ENCODE data around the gene PLCB2. TPM values are rescaled to one million over a fixed set of nuclear protein-coding genes. Genes with fewer than 3 reads are reported as not detected.

Gene PLCB2
- total RNA-seq, 2 experiments from 2014 or later = 104 to 120 TPM

DNA sequence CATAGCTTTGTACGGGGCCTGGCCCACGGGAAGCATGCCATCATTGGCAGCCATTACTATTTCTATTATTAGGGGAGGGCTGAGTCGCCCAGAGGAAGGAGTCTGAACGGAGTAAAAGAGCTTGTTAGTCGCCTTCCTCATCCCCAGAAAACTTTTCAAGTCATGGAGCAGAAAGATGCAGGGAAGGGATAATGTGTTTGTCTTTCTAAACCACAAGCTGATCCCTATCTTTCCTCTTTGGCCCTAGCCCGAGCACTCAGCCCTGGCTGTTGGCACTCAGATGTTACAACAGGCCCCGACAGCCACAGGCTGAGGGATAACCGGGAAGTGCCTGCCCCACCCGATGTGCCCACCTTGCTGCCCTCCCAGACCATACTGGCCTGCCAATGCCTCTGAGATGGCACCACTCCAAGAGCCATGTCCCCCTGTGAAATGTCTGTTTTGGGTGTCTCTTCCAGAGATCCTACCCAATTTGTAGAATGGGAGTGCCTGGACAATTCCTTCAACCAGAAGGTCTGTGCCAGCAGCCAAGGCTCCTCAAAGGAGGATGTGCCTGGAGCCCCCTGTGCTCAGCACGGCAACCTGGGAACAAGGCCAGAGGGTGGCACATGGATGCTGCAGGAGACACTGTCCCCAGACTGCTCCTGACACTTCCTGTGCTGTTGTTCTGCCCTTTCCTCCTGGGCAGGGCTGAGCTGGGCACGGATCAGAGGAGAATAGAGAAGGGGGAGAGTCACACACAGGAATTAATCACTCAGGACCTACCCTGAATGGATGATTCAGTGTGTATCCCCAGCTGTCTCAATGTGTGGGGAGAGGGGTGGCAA is 58.0 kb downstream of the PLCB2 start:
- Mint-ChIP-seq H3K4me3 (no peak overlapping the region), H3K4me1 (peaks cover 9% of the 10 kb centered on the region), H3K27ac (no peak overlapping the region), H3K27me3 (peaks cover 38% of the 10 kb centered on the region), H3K9me3 (ENCODE audit: low read depth) (no peaks in the 10 kb centered on the region), H3K36me3 (no peaks in the 10 kb centered on the region)
- ATAC-seq = no peak
- DNase-seq = no peak
- CTCF ChIA-PET = interaction anchor here (0.7 to 1.9 kb wide), 5 partner anchors 11 to 362 kb away, joined by 3 to 9 read pairs (median 4); partner anchors contain the start of gene PAK6

DNA sequence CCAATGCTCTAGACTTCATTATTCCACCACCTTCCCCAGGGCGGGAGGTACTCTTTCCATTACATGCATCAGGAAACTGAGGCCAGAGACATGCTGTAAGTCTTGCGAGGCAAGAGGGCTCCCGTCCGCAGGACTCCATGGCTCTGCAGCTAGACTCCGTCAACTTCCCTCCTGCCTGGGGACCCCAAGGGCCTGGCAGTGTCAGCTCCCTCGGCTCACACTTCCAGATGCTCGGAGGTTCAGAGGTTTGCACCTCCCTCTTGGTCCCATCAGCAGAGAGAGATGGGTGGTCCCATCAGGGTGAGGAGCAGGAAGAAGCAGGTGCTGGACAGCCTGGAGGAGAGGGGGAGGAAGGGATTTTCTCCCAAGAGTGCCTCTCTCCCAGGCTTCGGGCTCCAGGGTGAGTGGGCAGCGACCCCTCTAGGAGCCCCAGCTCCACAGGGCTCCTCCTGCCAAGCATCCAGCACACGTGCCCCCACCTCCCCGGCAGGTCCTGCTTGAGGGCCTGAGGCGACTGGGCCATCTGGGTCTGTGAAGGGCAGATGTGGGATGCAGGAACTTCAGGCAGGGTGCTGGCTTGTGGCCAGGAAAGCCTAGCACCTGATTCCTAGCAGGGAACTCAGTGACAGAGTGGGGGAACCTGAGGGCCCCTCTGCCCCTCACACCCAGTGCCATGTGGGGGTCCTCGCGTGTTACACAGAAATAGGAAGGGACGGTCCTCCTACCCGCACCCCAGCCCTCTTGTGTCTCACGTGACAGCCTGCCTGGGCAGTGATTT is 59.5 kb downstream of the PLCB2 start:
- H3K4me3 Mint-ChIP-seq = no peak overlapping the region
- ATAC-seq (no peak), DNase-seq (no peak)
- H3K9me3 Mint-ChIP-seq (ENCODE audit: low read depth) = no peaks in the 10 kb centered on the region
- H3K4me1 Mint-ChIP-seq = peaks cover 7% of the 10 kb centered on the region
- no peak overlapping the region for H3K27ac Mint-ChIP-seq
- H3K27me3 Mint-ChIP-seq = peaks cover 23% of the 10 kb centered on the region
- no peaks in the 10 kb centered on the region for H3K36me3 Mint-ChIP-seq
- CTCF ChIA-PET = no interaction called here

DNA sequence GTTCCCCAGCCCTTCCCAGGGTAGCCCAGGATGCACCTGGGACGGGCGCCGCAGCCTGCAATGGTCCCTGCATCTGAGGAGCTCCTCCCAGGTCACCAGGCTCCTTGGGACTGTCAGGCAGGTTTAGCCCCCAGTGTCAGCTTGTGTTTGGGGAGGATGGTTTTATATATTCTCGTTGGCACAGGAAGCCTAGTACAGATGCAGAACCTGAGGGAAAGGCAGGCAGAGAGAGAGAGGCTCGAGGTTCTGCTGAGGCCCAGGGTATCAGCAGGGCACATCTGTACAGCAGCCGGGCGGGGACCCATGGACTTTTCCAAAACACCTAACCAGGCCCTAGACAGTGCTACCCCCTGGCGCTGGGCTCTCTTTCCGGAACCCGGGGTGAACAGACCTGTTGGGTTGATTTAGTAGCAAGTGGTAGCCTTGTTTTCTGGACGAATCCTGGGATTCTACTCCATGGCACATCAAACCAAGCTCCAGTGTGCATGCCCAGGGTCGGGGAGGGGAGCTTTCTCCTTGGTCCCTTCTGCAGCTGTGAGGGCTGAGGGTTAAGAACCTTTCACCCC is 60.2 kb downstream of the PLCB2 start:
- H3K9me3 Mint-ChIP-seq (ENCODE audit: low read depth) = no peaks in the 10 kb centered on the region

DNA sequence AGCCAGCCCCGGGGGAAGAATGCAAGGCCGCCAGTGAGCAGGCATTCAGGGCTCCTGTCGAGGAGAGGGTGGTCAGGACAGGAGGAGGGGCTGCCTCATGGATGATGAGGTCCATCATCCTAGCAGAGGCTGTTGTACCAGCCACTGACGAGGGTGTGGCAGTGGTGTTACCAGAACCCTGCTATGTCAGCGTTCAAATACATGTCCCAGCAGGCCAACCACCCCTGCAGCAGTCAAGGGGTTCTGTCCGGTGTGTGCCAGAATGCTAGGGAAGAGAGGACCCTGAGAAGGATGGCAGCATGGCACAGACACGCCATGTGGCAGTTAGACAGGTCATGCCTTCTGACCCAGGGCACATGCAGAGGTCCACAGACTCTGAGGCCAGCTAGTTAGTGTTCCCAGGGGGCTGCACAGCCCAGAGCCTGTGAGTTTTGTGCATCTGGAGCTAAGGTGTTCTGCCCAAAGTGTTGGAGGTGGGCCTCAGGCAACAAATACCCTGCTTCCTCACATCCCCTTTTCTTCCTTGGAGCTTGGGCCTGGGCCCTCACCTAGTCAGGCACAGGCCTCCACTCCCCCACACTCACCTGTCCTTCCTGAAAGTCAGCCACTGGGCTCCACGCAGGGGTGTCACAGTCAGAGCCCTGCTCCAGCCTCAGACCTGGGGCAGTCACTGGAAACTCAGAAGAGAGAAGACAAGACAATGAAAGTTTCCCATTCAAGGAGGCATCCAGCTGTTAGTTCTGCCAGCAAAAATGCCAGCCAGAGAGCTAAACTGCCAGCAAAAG is 61.0 kb downstream of the PLCB2 start:
- Mint-ChIP-seq H3K36me3 (no peaks in the 10 kb centered on the region), H3K27ac (no peak overlapping the region), H3K27me3 (peaks cover 15% of the 10 kb centered on the region), H3K4me1 (peaks cover 6% of the 10 kb centered on the region), H3K9me3 (ENCODE audit: low read depth) (no peaks in the 10 kb centered on the region), H3K4me3 (no peak overlapping the region)
- ATAC-seq (no peak), DNase-seq (no peak)
- CTCF ChIA-PET = interaction anchor here (1.6 to 1.7 kb wide), 2 partner anchors 10 to 27 kb away, joined by 3 to 9 read pairs; no protein-coding TSS in a partner anchor

More for the DNA sequence above, 60.2 kb downstream of the PLCB2 start:
- H3K4me3 Mint-ChIP-seq = no peak overlapping the region
- CTCF ChIA-PET = interaction anchor here (1.7 kb wide), 1 partner anchor 26 kb away, joined by 9 read pairs; no protein-coding TSS in a partner anchor
- no peak for ATAC-seq
- peaks cover 6% of the 10 kb centered on the region for H3K4me1 Mint-ChIP-seq
- no peak overlapping the region for H3K27ac Mint-ChIP-seq
- DNase-seq = no peak
- H3K27me3 Mint-ChIP-seq = peaks cover 19% of the 10 kb centered on the region
- no peaks in the 10 kb centered on the region for H3K36me3 Mint-ChIP-seq

DNA sequence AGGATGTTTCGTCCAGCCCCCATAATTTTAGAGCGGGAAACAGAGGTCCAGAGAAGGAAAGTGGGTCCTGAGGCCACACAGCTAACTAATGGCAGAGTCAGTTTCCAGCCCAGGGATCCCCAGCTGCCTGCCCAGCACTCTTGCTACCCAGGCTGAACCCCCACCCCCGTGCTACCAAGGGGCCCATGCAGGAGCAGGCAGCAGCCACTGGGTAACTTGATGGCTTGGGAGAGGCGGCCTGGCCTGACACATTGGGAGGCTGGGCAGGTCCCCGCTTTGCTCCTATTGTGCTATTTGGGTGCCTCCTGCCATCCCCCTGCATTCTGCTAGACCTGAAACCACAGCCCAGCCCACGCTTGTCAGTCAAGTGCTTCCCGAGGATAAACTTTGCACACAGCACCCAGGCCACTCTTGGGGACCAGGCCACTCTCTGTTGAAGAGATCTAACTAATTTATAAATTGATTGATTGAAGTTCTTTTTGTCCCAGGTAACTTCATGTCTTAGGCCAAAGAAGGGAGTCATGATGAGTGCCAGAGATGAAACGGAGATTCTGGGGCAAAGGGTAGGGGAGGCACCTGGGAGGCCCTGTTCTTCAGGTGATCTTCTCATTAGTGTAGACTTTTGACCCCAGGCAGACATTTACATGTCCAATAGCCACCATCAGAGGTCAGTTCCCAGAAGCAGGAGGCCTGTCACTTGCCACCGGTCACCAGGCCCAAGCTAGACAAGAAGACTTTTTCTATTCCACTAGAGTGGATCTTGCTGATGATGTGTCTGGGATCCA is 61.9 kb downstream of the PLCB2 start:
- no peaks in the 10 kb centered on the region for H3K9me3 Mint-ChIP-seq (ENCODE audit: low read depth)
- H3K36me3 Mint-ChIP-seq = no peaks in the 10 kb centered on the region
- ATAC-seq (no peak), DNase-seq (no peak)
- H3K27ac Mint-ChIP-seq = no peak overlapping the region
- H3K4me3 Mint-ChIP-seq = no peak overlapping the region
- H3K27me3 Mint-ChIP-seq = peaks cover 9% of the 10 kb centered on the region
- peaks cover 6% of the 10 kb centered on the region for H3K4me1 Mint-ChIP-seq
- CTCF ChIA-PET = interaction anchor here (0.9 to 1.7 kb wide), 4 partner anchors 11 to 29 kb away, joined by 3 to 9 read pairs (median 4); no protein-coding TSS in a partner anchor

DNA sequence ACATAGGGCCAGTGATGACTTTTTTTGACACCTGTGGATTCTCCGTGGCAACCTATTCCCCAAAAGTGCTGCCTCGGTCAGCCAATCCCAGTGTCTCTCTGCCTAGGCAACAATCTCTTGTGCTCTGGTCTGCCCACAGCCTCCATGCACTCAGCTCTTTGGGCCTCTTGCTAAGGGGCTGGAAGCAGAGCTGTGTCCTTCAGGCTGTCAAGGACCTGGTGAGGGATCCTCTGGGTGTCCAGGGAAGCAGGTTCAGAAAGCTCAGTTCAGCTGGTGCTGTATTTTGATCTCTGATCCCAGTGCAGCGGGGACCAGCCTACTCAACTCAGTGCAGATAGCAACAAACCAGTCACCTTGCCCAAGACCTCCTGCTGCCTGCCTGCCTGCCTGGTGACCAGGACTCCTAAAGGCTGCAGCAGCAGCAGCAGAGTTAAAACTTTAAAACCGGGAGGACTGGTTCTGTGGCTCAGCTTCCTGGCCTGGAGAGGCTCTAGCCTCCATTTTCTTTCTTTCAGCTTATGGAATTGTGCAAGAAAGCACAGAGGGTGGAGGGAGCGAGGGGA is 62.7 kb downstream of the PLCB2 start:
- H3K36me3 Mint-ChIP-seq = no peaks in the 10 kb centered on the region
- ATAC-seq (no peak), DNase-seq (no peak)
- peaks cover 6% of the 10 kb centered on the region for H3K4me1 Mint-ChIP-seq
- H3K9me3 Mint-ChIP-seq (ENCODE audit: low read depth) = no peaks in the 10 kb centered on the region
- no peak overlapping the region for H3K4me3 Mint-ChIP-seq
- H3K27me3 Mint-ChIP-seq = peaks cover 8% of the 10 kb centered on the region
- H3K27ac Mint-ChIP-seq = no peak overlapping the region
- CTCF ChIA-PET = interaction anchor here (0.9 to 1.7 kb wide), 3 partner anchors 11 to 29 kb away, joined by 3 to 6 read pairs (median 3); no protein-coding TSS in a partner anchor

DNA sequence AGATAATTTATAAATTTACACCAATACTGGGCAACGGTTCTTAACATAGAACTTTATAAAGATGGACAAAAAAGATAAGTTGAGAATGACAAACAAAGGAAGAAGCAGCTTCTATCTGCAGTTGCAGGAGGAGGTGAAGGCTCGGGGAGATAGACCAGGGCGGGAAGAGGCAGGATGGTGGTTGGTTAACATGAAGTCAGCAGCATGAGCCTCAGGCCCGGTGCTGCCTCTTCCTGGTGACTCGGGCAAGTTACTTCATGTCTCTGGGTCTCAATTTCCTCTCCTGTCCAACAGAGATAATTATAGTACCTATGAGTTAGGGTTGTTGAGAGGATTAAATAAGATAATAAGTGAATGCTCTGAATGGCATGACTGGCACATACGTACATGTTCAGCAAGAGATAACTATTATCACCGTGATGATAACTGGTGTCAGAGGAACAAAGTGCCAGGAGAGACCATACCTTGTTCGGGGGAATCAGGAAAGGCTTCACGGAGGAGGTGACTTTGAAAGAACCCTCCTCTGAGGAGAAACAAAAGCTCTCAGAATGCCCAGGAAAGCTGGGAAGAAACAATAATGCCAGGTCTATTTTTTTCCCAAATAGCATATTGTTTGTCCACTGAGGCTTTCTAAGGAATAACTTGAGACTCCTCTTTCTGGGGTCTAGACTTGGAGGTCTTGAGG is 64.5 kb downstream of the PLCB2 start:
- no peaks in the 10 kb centered on the region for H3K36me3 Mint-ChIP-seq
- no peak overlapping the region for H3K27ac Mint-ChIP-seq
- peaks cover 11% of the 10 kb centered on the region for H3K4me1 Mint-ChIP-seq
- no peaks in the 10 kb centered on the region for H3K9me3 Mint-ChIP-seq (ENCODE audit: low read depth)
- no peak overlapping the region for H3K4me3 Mint-ChIP-seq
- CTCF ChIA-PET = interaction anchor here (1.1 to 1.3 kb wide), 2 partner anchors 30 to 32 kb away, joined by 3 read pairs; no protein-coding TSS in a partner anchor
- no peak for ATAC-seq
- peaks cover 20% of the 10 kb centered on the region for H3K27me3 Mint-ChIP-seq
- no peak for DNase-seq

DNA sequence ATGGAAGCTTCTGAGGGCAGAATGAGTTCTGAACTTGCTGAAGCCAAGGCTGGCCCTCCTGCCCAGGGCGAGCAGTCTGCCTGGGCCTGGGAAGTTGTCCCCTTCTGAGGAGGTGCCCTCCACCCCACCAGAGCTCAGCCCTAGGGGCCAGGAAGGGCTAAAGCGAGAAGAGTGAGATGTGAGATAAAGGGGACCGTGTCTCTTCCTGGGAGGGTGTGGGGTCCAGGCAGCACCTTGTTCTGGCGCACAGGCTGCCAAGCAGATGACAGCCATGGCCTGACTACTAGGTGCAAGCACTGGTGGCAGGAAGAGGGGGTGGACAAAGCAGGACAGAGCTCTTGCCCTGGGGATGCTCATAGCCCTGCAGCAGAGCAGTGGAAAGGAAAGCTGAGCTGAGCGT is 65.1 kb downstream of the PLCB2 start:
- H3K9me3 Mint-ChIP-seq (ENCODE audit: low read depth) = no peaks in the 10 kb centered on the region
- CTCF ChIA-PET = interaction anchor here (1.1 to 1.7 kb wide), 3 partner anchors 26 to 32 kb away, joined by 3 to 4 read pairs (median 3); no protein-coding TSS in a partner anchor
- no peak overlapping the region for H3K27ac Mint-ChIP-seq
- no peak overlapping the region for H3K4me3 Mint-ChIP-seq
- no peaks in the 10 kb centered on the region for H3K36me3 Mint-ChIP-seq
- DNase-seq (no peak), ATAC-seq (no peak)
- H3K4me1 Mint-ChIP-seq = peaks cover 14% of the 10 kb centered on the region
- H3K27me3 Mint-ChIP-seq = peaks cover 27% of the 10 kb centered on the region

DNA sequence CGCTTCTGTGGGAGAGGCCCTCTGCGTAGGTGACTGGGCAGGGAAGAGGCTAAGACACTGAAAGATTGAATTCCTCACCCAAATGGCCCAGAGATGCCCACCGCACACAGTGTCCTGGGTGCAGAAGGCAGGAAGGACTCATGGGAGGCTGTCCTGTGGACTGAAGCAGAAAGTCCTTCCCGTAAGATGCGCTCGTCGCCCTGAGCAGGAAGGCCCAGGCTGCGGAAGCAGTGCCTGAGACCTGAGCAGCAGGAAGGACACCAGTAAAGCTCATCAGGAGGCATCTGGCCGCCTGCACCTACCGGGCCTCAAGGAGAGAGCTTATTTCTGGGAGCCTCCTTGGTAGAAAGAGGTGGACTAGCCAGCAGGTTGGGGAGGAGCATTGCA is 65.5 kb downstream of the PLCB2 start:
- H3K36me3 Mint-ChIP-seq = no peaks in the 10 kb centered on the region
- CTCF ChIA-PET = interaction anchor here (1.1 to 1.7 kb wide), 3 partner anchors 25 to 32 kb away, joined by 3 to 4 read pairs (median 4); no protein-coding TSS in a partner anchor
- DNase-seq (no peak), ATAC-seq (no peak)
- H3K9me3 Mint-ChIP-seq (ENCODE audit: low read depth) = no peaks in the 10 kb centered on the region
- H3K4me3 Mint-ChIP-seq = no peak overlapping the region
- H3K27me3 Mint-ChIP-seq = peaks cover 28% of the 10 kb centered on the region
- peaks cover 14% of the 10 kb centered on the region for H3K4me1 Mint-ChIP-seq
- no peak overlapping the region for H3K27ac Mint-ChIP-seq

DNA sequence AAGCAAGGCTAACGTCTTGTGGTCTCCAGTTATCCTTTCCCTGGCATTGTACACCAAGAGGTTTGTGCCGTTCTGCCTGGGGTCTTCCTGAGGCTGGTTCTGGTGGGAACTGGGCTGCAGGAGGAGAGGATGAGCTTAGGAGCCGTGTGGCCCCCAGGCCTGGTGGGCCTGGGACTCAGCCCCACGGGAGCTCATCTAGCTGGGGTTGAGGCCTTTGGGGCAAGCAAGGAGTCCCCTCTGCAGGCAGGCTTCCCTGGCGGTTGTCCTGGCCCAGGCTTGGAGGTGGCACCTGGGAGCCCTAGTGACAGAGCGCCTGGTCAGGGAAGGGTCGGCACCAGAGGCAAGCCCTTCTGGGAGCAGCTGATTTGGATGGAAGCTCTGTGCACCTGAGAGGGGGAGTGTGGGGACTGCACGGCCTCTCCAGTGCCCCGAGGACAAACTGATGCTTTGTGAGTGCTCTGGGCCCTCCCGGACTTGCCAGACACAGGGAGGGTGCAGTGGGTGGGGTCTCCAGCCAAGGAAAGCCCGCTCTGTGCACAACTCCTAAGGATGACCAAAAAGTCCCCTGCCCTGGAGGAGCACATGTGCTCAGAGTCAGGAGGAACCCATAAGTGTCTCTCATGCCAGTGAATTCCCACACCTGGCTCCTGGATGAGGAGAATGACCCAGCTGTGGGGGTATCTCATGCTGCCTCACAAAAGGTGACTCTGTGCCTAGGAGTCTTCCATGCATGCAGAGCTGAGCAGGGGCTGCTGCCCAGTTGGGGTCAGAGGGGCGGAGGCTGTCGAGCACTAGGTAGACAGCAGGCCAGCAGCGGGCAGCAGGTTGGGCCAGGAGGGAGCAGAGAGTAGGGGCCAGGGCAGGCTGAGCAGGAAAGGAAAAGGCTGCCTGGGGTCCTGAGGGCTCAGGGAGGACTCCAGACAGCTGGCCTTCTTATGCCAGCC is 66.2 kb downstream of the PLCB2 start:
- ATAC-seq = no peak
- no peak for DNase-seq
- Mint-ChIP-seq H3K27me3 (peaks cover 28% of the 10 kb centered on the region), H3K4me1 (peaks cover 14% of the 10 kb centered on the region), H3K4me3 (no peak overlapping the region), H3K36me3 (no peaks in the 10 kb centered on the region), H3K9me3 (ENCODE audit: low read depth) (no peaks in the 10 kb centered on the region), H3K27ac (no peak overlapping the region)
- CTCF ChIA-PET = interaction anchor here (0.7 to 4.3 kb wide), 6 partner anchors 12 to 38 kb away, joined by 3 to 25 read pairs (median 4); no protein-coding TSS in a partner anchor

Measured in activated CD8-positive, alpha-beta memory T cell treated with anti-CD3 and anti-CD28 coated beads, Interleukin-2, amount 10 ng/mL, durations not matched to agents 7 days and 5 days (primary cell).